ENCODE results near the gene STX2. TPM values are rescaled to one million over a fixed set of nuclear protein-coding genes. Genes with fewer than 3 reads are reported as not detected.

Gene STX2
- total RNA-seq, 1 donor from 2014 or later: 17.4 TPM

GRCh38 chr12:130847112-130847511, 8.1 kb upstream of the STX2 start:
- Mint-ChIP-seq H3K4me1 (ENCODE audit: unreplicated experiment) (peaks cover 8% of the 10 kb centered on the region), H3K4me3 (ENCODE audit: unreplicated experiment) (no peak overlapping the region), H3K27me3 (ENCODE audit: unreplicated experiment) (peaks cover 4% of the 10 kb centered on the region), H3K9me3 (ENCODE audit: unreplicated experiment) (no peaks in the 10 kb centered on the region), H3K27ac (ENCODE audit: unreplicated experiment) (no peak overlapping the region), H3K36me3 (ENCODE audit: low read depth, unreplicated experiment) (no peaks in the 10 kb centered on the region)
- DNase-seq (ENCODE audit: low spot score): no peak
- TF ChIP-seq CTCF (IDR thresholded peaks at IDR 0.05; ENCODE audit: unreplicated experiment): no peak

GRCh38 chr12:130846369-130846768, 7.3 kb upstream of the STX2 start:
- H3K27me3 Mint-ChIP-seq (ENCODE audit: unreplicated experiment): peaks cover 4% of the 10 kb centered on the region
- no peak for DNase-seq (ENCODE audit: low spot score)
- TF ChIP-seq CTCF (IDR thresholded peaks at IDR 0.05; ENCODE audit: unreplicated experiment): no peak
- no peak overlapping the region for H3K4me3 Mint-ChIP-seq (ENCODE audit: unreplicated experiment)
- peaks cover 8% of the 10 kb centered on the region for H3K4me1 Mint-ChIP-seq (ENCODE audit: unreplicated experiment)
- H3K9me3 Mint-ChIP-seq (ENCODE audit: unreplicated experiment): no peaks in the 10 kb centered on the region
- no peak overlapping the region for H3K27ac Mint-ChIP-seq (ENCODE audit: unreplicated experiment)
- H3K36me3 Mint-ChIP-seq (ENCODE audit: low read depth, unreplicated experiment): no peaks in the 10 kb centered on the region

GRCh38 chr12:130839770-130840404, 837 bp upstream of the STX2 start:
- H3K27ac Mint-ChIP-seq (ENCODE audit: unreplicated experiment): no peak overlapping the region
- H3K4me3 Mint-ChIP-seq (ENCODE audit: unreplicated experiment): peak overlapping the region; percentile 81
- peaks cover 4% of the 10 kb centered on the region for H3K27me3 Mint-ChIP-seq (ENCODE audit: unreplicated experiment)
- H3K9me3 Mint-ChIP-seq (ENCODE audit: unreplicated experiment): no peaks in the 10 kb centered on the region
- H3K4me1 Mint-ChIP-seq (ENCODE audit: unreplicated experiment): peaks cover 6% of the 10 kb centered on the region
- peaks cover 6% of the 10 kb centered on the region for H3K36me3 Mint-ChIP-seq (ENCODE audit: low read depth, unreplicated experiment)
- no peak for DNase-seq (ENCODE audit: low spot score)
- TF ChIP-seq CTCF (IDR thresholded peaks at IDR 0.05; ENCODE audit: unreplicated experiment): no peak

GRCh38 chr12:130838284-130838950, 633 bp downstream of the STX2 start:
- H3K27me3 Mint-ChIP-seq (ENCODE audit: unreplicated experiment): peaks cover 4% of the 10 kb centered on the region
- H3K9me3 Mint-ChIP-seq (ENCODE audit: unreplicated experiment): no peaks in the 10 kb centered on the region
- peak overlapping the region; percentile 92 for H3K4me3 Mint-ChIP-seq (ENCODE audit: unreplicated experiment)
- peak overlapping the region; percentile 42 for H3K27ac Mint-ChIP-seq (ENCODE audit: unreplicated experiment)
- H3K4me1 Mint-ChIP-seq (ENCODE audit: unreplicated experiment): peaks cover 6% of the 10 kb centered on the region
- H3K36me3 Mint-ChIP-seq (ENCODE audit: low read depth, unreplicated experiment): peaks cover 6% of the 10 kb centered on the region
- no peak for TF ChIP-seq CTCF (IDR thresholded peaks at IDR 0.05; ENCODE audit: unreplicated experiment)
- DNase-seq (ENCODE audit: low spot score): peak; percentile 39

GRCh38 chr12:130835436-130835835, 3.6 kb downstream of the STX2 start:
- H3K9me3 Mint-ChIP-seq (ENCODE audit: unreplicated experiment): no peaks in the 10 kb centered on the region
- no peak for TF ChIP-seq CTCF (IDR thresholded peaks at IDR 0.05; ENCODE audit: unreplicated experiment)
- H3K27ac Mint-ChIP-seq (ENCODE audit: unreplicated experiment): no peak overlapping the region
- peaks cover 6% of the 10 kb centered on the region for H3K36me3 Mint-ChIP-seq (ENCODE audit: low read depth, unreplicated experiment)
- no peak for DNase-seq (ENCODE audit: low spot score)
- H3K4me1 Mint-ChIP-seq (ENCODE audit: unreplicated experiment): peaks cover 6% of the 10 kb centered on the region
- no peak overlapping the region for H3K4me3 Mint-ChIP-seq (ENCODE audit: unreplicated experiment)
- peaks cover 4% of the 10 kb centered on the region for H3K27me3 Mint-ChIP-seq (ENCODE audit: unreplicated experiment)
